Endothelial cell of umbilical vein (primary cell): ENCODE measurements around the gene SPATA31D3. TPM values are rescaled to one million over a fixed set of nuclear protein-coding genes. Genes with fewer than 3 reads are reported as not detected.

Source experiments
- BruUV-seq: library from RNA; stranded (reverse); fragments of 400-500 nt; replicated peaks from 2 replicates; lab custom pipeline; 2021; lab: Mats Ljungman, UMichigan
- CTCF ChIA-PET: fragments of 300-600, 350-600 bp; sonication (Branson Sonifier 250); formaldehyde crosslinking; loops from one replicate; lab custom pipeline; 2021; ENCODE audit warnings: antibody characterized with exemption, inconsistent platforms; lab: Charles Lee
- POLR2A ChIA-PET: fragments of 300-600, 350-600 bp; sonication (Branson Sonifier 250); formaldehyde crosslinking; loops from one replicate; lab custom pipeline; 2021; ENCODE audit warnings: antibody characterized with exemption, inconsistent platforms; lab: Charles Lee
- DNase-seq: peaks from one replicate; pipeline ENCODE4 v3.0.0-alpha.2; 2011; ENCODE audit warnings: low read depth, low spot score
- FAIRE-seq: peaks from 2 replicates; lab custom pipeline; 2011; peaks lifted over from hg19 to GRCh38; lab: Jason Lieb, UNC
- H2AFZ ChIP-seq: 2 replicates; pipeline ENCODE4 v1.6.0; 2012; ENCODE audit warnings: low read depth, low read length, control low read depth, inconsistent platforms
- H3K27ac ChIP-seq: 2 replicates; pipeline ENCODE4 v1.5.1; 2011; ENCODE audit warnings: low read depth, mild to moderate bottlenecking, control low read depth, low read length, moderate library complexity; ENCODE audit not compliant: insufficient read depth
- H3K27me3 ChIP-seq, 2 experiments: 2 replicates each; pipeline versions ENCODE4 v1.6.0 to v1.6.1; 2011; ENCODE audit warnings: low read length in 2 of 2, mixed read lengths in 1 of 2; ENCODE audit not compliant: control insufficient read depth in 2 of 2, insufficient read depth in 2 of 2
- H3K36me3 ChIP-seq, 2 experiments: 2 replicates in 1 of 2; 3 replicates in 1 of 2; pipeline ENCODE4 v1.5.1; 2011; ENCODE audit warnings: low read length in 2 of 2, mild to moderate bottlenecking in 1 of 2, moderate library complexity in 1 of 2; ENCODE audit not compliant: control insufficient read depth in 2 of 2, insufficient read depth in 2 of 2; ENCODE audit errors: extremely low read depth in 1 of 2
- H3K4me1 ChIP-seq: 3 replicates; pipeline ENCODE4 v1.5.1; 2011; ENCODE audit warnings: mild to moderate bottlenecking, low read length; ENCODE audit not compliant: control insufficient read depth, insufficient read depth; ENCODE audit errors: extremely low read depth
- H3K4me2 ChIP-seq: 2 replicates; pipeline ENCODE4 v1.6.1; 2011; ENCODE audit warnings: low read length, control low read depth, mixed read lengths; ENCODE audit not compliant: insufficient read depth
- H3K4me3 ChIP-seq, 3 experiments: fragments of 200-600 bp in 1 of 3; sonication (generic), shearing (Covaris generic) in 1 of 3; replicated peaks in 1 of 3; 2 replicates each; pipeline ENCODE4 v1.5.1; 2011 to 2016; ENCODE audit warnings: control low read depth in 3 of 3, low read length in 3 of 3, mild to moderate bottlenecking in 2 of 3, inconsistent platforms in 1 of 3, low read depth in 1 of 3, moderate library complexity in 1 of 3; ENCODE audit not compliant: insufficient read depth in 1 of 3
- H3K79me2 ChIP-seq: 2 replicates; pipeline ENCODE4 v1.6.0; 2012; ENCODE audit warnings: low read length, inconsistent platforms; ENCODE audit not compliant: control insufficient read depth, insufficient read depth
- H3K9ac ChIP-seq: replicated peaks from 2 replicates; pipeline ENCODE3; 2011; ENCODE audit warnings: low read length, control low read depth; ENCODE audit not compliant: insufficient read depth; ENCODE audit errors: extremely low read depth
- H3K9me1 ChIP-seq: replicated peaks from 3 replicates; pipeline ENCODE4 v1.6.0; 2011; ENCODE audit warnings: mild to moderate bottlenecking, low read length; ENCODE audit not compliant: control insufficient read depth, insufficient read depth; ENCODE audit errors: extremely low read depth
- H3K9me3 ChIP-seq: replicated peaks from 2 replicates; pipeline ENCODE4 v1.5.1; 2012; ENCODE audit warnings: low read length, inconsistent platforms; ENCODE audit not compliant: control insufficient read depth, insufficient read depth
- H4K20me1 ChIP-seq: replicated peaks from 2 replicates; pipeline ENCODE3; 2011; ENCODE audit warnings: mild to moderate bottlenecking, low read length; ENCODE audit not compliant: control insufficient read depth, insufficient read depth; ENCODE audit errors: extremely low read depth
- EZH2 ChIP-seq: IDR thresholded peaks from 2 replicates; pipeline ENCODE4 v1.6.1; 2012; ENCODE audit warnings: borderline replicate concordance, low read depth, mild to moderate bottlenecking, moderate library complexity, low read length, inconsistent platforms; ENCODE audit not compliant: severe bottlenecking
- FOS ChIP-seq: IDR thresholded peaks from 2 replicates; pipeline ENCODE4 v1.6.1; 2011; ENCODE audit warnings: mild to moderate bottlenecking, low read length, moderate library complexity, borderline replicate concordance; ENCODE audit not compliant: insufficient read depth
- GATA2 ChIP-seq: IDR thresholded peaks from 2 replicates; pipeline ENCODE4 v1.7.0; 2011; ENCODE audit warnings: low read depth, mild to moderate bottlenecking, moderate library complexity, mixed read lengths, low read length; ENCODE audit not compliant: insufficient read length, insufficient read depth
- JUN ChIP-seq: IDR thresholded peaks from 2 replicates; pipeline ENCODE4 v1.6.1; 2011; ENCODE audit warnings: borderline replicate concordance, low read depth; ENCODE audit not compliant: insufficient read length, insufficient read depth
- MYC ChIP-seq: IDR thresholded peaks from one replicate; pipeline ENCODE4 v1.6.1; 2011; ENCODE audit warnings: mild to moderate bottlenecking, low read depth, low read length
- POLR2A ChIP-seq: IDR thresholded peaks from 2 replicates; pipeline ENCODE4 v1.6.1; 2012; ENCODE audit warnings: low read depth, mild to moderate bottlenecking, control low read depth, low read length
- POLR2AphosphoS5 ChIP-seq: IDR thresholded peaks from 2 replicates; pipeline ENCODE4 v1.6.1; 2012; ENCODE audit warnings: low read depth, mild to moderate bottlenecking, control low read depth, low read length, moderate library complexity; ENCODE audit not compliant: insufficient read depth
- dilution Hi-C: fragments of 300-500 bp; cut with MboI; formaldehyde crosslinking; loops from one replicate; pipeline ENCODE4 v1.15.0; 2019; ENCODE audit warnings: low sequenced_read_pairs; ENCODE audit not compliant: extremely low pct_ligation_motif_present
- intact Hi-C: fragments of 100-400 bp; cut with micrococcal nuclease; formaldehyde crosslinking; loops from one replicate; pipeline ENCODE4 v1.10.0; 2022
- polyA plus RNA-seq, 4 experiments: library from polyadenylated mRNA; depleted of rRNA in 3 of 4; stranded (reverse) in 3 of 4; unstranded in 1 of 4; fragments of >200 nt; gene quantifications; 2 replicates each; pipeline versions ENCODE4 v1.2.1 to v1.2.3, GENCODE V29; 2011 to 2012; ENCODE audit warnings: missing spikeins in 1 of 4
- total RNA-seq: library from RNA; stranded (reverse); gene quantifications from 2 replicates; pipeline ENCODE4 v1.2.3, GENCODE V29; 2021
- TF ChIP-seq, protein P1 (sequence below): IDR thresholded peaks from 2 replicates; pipeline ENCODE4 v1.6.1; 2011; ENCODE audit not compliant: insufficient read depth, insufficient read length
- TF ChIP-seq, protein P2 (sequence below), 2 donors: IDR thresholded peaks; 1 replicate in 1 of 2; 2 replicates in 1 of 2; pipeline ENCODE4 v1.5.1; 2011; ENCODE audit warnings: low read length in 2 of 2, mild to moderate bottlenecking in 2 of 2, moderate library complexity in 2 of 2, control low read depth in 1 of 2, inconsistent platforms in 1 of 2, low read depth in 1 of 2; ENCODE audit not compliant: insufficient read depth in 1 of 2; ENCODE audit errors: extremely low read depth in 1 of 2

SPATA31D3 gene
- total and polyA plus RNA-seq, 2 donors (not counting 3 experiments of a cell fraction or from before 2014, with no cell fraction given) = not detected

DNA sequence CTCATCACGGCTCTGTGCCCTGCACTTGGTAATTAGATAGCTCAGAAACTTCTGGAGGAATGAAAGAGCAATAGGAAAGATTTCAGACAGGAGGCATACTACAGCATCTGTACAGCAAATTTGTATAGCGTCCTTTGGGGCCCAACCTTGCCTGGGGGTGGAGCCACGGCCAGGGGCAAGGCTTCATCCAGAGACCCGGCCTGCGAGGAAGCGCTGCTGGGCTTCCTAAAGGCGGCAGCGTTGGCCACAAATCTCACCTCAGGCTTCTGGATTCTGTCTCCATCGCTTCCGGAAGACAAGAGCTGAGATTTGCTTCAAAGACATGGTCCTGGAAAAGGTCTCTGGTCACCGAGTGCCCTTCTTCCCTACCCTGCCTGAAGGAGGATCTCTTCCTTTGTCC lies 33.1 kb downstream of the SPATA31D3 start:
- Histone ChIP-seq H2AFZ (no peak overlapping the region), H4K20me1 (no peaks in the 10 kb centered on the region), H3K9me3 (no peaks in the 10 kb centered on the region), H3K79me2 (no peaks in the 10 kb centered on the region), H3K4me2 (no peak overlapping the region), H3K36me3 (no peaks in the 10 kb centered on the region), H3K9me1 (no peaks in the 10 kb centered on the region), H3K27me3 (no peaks in the 10 kb centered on the region), H3K4me3 (no peak overlapping the region), H3K9ac (no peak overlapping the region), H3K4me1 (no peaks in the 10 kb centered on the region), H3K27ac (no peak overlapping the region)
- no TSS peak for BruUV-seq
- CTCF ChIA-PET = no interaction called here
- DNase-seq = no peak
- no peak for TF ChIP-seq JUN
- TF ChIP-seq, protein P1, sequence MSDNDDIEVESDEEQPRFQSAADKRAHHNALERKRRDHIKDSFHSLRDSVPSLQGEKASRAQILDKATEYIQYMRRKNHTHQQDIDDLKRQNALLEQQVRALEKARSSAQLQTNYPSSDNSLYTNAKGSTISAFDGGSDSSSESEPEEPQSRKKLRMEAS = no peak
- TF ChIP-seq, protein P2, sequence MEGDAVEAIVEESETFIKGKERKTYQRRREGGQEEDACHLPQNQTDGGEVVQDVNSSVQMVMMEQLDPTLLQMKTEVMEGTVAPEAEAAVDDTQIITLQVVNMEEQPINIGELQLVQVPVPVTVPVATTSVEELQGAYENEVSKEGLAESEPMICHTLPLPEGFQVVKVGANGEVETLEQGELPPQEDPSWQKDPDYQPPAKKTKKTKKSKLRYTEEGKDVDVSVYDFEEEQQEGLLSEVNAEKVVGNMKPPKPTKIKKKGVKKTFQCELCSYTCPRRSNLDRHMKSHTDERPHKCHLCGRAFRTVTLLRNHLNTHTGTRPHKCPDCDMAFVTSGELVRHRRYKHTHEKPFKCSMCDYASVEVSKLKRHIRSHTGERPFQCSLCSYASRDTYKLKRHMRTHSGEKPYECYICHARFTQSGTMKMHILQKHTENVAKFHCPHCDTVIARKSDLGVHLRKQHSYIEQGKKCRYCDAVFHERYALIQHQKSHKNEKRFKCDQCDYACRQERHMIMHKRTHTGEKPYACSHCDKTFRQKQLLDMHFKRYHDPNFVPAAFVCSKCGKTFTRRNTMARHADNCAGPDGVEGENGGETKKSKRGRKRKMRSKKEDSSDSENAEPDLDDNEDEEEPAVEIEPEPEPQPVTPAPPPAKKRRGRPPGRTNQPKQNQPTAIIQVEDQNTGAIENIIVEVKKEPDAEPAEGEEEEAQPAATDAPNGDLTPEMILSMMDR (IDR thresholded peaks at IDR 0.05; ENCODE audit: extremely low read depth in 1 of 2, insufficient read depth in 1 of 2, low read depth in 1 of 2, low read length in 2 of 2) = no peak
- no peak for TF ChIP-seq FOS
- no peak for TF ChIP-seq GATA2
- TF ChIP-seq POLR2AphosphoS5 = no peak
- no peak for TF ChIP-seq POLR2A
- TF ChIP-seq MYC = no peak
- no peak for TF ChIP-seq EZH2
- intact Hi-C loops (no loop called here), dilution Hi-C loops (no loop called here)
- no peak for FAIRE-seq
- POLR2A ChIA-PET = no interaction called here
